Ovary (tissue), 9 donors: ENCODE results near the gene CCDC91. TPM values are rescaled to one million over a fixed set of nuclear protein-coding genes. Genes with fewer than 3 reads are reported as not detected.

Experiments used
- DNase-seq, 5 donors: peaks; one replicate each; pipeline ENCODE4 v3.0.0-alpha.2; 2019 to 2020
- H3K27ac ChIP-seq, 2 donors: fragments of 200-600 bp; one replicate each; pipeline versions ENCODE4 v1.5.1 to v1.8.0; 2019 to 2022
- H3K27me3 ChIP-seq: fragments of 200-600 bp; one replicate; pipeline ENCODE4 v1.8.0; 2022
- H3K36me3 ChIP-seq: fragments of 200-600 bp; sonication (generic); one replicate; pipeline ENCODE4 v1.5.1; 2019
- H3K4me1 ChIP-seq: one replicate; pipeline ENCODE4 v1.8.1; 2013; ENCODE audit warnings: mild to moderate bottlenecking, moderate library complexity; ENCODE audit not compliant: insufficient read depth
- H3K4me3 ChIP-seq: fragments of 200-600 bp; sonication (generic); one replicate; pipeline ENCODE4 v1.5.1; 2017
- H3K9me3 ChIP-seq, 2 donors: fragments of 200-600 bp in 1 of 2; sonication (generic) in 1 of 2; one replicate each; pipeline versions ENCODE4 v1.5.1 to v1.8.1; 2013 to 2019; ENCODE audit warnings: mild to moderate bottlenecking in 1 of 2, moderate library complexity in 1 of 2
- EP300 ChIP-seq: sonication (generic); formaldehyde crosslinking; IDR thresholded peaks from one replicate; pipeline ENCODE4 v1.6.1; 2017; ENCODE audit warnings: antibody characterized with exemption
- POLR2A ChIP-seq: fragments of 450-650 bp; IDR thresholded peaks from one replicate; pipeline ENCODE4 v1.6.1; 2017; ENCODE audit warnings: antibody characterized with exemption, mild to moderate bottlenecking, moderate library complexity
- WGBS, 3 donors: extraction: QIAGEN DNeasy Blood & Tissue Kit in 1 of 3; methylation state at CpG; one replicate each; pipeline versions ENCODE4 v1.1.5 to v1.1.7; 2013 to 2017; 5-methylcytosine and 5-hydroxymethylcytosine counted together
- intact Hi-C, 4 donors: fragments of 100-400 bp; cut with DNase I; formaldehyde crosslinking; loops; one replicate each; pipeline versions ENCODE4 v1.11.0 to v1.15.1; 2022 to 2023
- polyA plus RNA-seq, 2 donors: library from polyadenylated mRNA; stranded (reverse); fragments of 200-250 nt in 1 of 2; fragments of 350-450 nt in 1 of 2; fragmentation: Illumina TruSeq in 1 of 2; extraction: RNeasy Lipid Tissue Mini Kit (QIAGEN cat#74804) in 1 of 2; gene quantifications; one replicate each; pipeline ENCODE4 v1.2.3, GENCODE V29; 2013 to 2014
- total RNA-seq, 7 donors: library from RNA; depleted of rRNA in 2 of 7; stranded (reverse); fragments of >200 nt in 2 of 7; fragmentation: NEBNext Ultra II Directional in 3 of 7; extraction: Animal tissue kit (Norgen Biotek cat#: 25700) in 3 of 7; gene quantifications; one replicate each; pipeline versions ENCODE4 v1.1.0 to v1.2.4, GENCODE V29; 2016 to 2023
- TF ChIP-seq, protein P1 (sequence below), 3 donors: fragments of 450-650 bp in 2 of 3; fragments of 200-600 bp in 1 of 3; IDR thresholded peaks; one replicate each; pipeline versions ENCODE4 v1.5.1 to v1.8.0; 2016 to 2022; ENCODE audit warnings: antibody characterized with exemption in 3 of 3, mild to moderate bottlenecking in 1 of 3
- donor health status: DM: no; HTN: no; CAD: no; lungs with moderate emphysema.
- donor health status: DM: no; HTN: no; CAD: no.
- donor health status: Bipolar disorder and iron deficiency.
- donor health status: DM: yes; HTN: yes; CAD: no.
- donor health status: DM: no; HTN: no; CAD: no.
- donor health status: DM: yes; HTN: yes; CAD: no.

Gene CCDC91
- total and polyA plus RNA-seq, 9 donors: 15.8 to 45.7 (median 36.2) TPM

DNA sequence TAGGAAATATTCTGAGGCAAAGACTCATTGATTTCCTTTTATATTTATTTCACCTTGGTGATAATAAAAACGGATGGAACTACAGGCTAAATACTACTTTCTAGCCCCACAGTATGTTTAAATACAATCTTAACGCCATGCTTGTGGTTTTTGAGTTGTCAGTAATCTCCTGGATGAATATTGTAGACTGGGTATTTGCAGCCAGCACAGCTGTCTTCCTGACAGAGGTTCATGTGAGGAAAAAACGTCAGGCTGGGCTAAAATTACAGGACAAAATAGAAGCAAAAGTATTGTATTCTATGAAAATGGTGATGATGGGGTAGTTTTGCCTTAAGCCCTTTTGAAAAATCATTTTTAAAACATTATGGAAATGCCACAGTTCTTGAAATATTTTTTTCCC lies 140.9 kb downstream of the CCDC91 start:
- Histone ChIP-seq H3K9me3 (no peaks in the 10 kb centered on the region), H3K27ac (no peak overlapping the region), H3K4me3 (no peak overlapping the region), H3K4me1 (no peaks in the 10 kb centered on the region), H3K36me3 (no peaks in the 10 kb centered on the region), H3K27me3 (no peaks in the 10 kb centered on the region)
- 28 to 58% (median 35%) methylated on average over 3 of the region's 3 CpGs for WGBS, 3 donors
- TF ChIP-seq, protein P1, sequence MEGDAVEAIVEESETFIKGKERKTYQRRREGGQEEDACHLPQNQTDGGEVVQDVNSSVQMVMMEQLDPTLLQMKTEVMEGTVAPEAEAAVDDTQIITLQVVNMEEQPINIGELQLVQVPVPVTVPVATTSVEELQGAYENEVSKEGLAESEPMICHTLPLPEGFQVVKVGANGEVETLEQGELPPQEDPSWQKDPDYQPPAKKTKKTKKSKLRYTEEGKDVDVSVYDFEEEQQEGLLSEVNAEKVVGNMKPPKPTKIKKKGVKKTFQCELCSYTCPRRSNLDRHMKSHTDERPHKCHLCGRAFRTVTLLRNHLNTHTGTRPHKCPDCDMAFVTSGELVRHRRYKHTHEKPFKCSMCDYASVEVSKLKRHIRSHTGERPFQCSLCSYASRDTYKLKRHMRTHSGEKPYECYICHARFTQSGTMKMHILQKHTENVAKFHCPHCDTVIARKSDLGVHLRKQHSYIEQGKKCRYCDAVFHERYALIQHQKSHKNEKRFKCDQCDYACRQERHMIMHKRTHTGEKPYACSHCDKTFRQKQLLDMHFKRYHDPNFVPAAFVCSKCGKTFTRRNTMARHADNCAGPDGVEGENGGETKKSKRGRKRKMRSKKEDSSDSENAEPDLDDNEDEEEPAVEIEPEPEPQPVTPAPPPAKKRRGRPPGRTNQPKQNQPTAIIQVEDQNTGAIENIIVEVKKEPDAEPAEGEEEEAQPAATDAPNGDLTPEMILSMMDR (IDR thresholded peaks at IDR 0.05): no peak
- no peak for TF ChIP-seq EP300
- no peak for TF ChIP-seq POLR2A
- intact Hi-C loops: no loop called here
- no peak for DNase-seq

DNA sequence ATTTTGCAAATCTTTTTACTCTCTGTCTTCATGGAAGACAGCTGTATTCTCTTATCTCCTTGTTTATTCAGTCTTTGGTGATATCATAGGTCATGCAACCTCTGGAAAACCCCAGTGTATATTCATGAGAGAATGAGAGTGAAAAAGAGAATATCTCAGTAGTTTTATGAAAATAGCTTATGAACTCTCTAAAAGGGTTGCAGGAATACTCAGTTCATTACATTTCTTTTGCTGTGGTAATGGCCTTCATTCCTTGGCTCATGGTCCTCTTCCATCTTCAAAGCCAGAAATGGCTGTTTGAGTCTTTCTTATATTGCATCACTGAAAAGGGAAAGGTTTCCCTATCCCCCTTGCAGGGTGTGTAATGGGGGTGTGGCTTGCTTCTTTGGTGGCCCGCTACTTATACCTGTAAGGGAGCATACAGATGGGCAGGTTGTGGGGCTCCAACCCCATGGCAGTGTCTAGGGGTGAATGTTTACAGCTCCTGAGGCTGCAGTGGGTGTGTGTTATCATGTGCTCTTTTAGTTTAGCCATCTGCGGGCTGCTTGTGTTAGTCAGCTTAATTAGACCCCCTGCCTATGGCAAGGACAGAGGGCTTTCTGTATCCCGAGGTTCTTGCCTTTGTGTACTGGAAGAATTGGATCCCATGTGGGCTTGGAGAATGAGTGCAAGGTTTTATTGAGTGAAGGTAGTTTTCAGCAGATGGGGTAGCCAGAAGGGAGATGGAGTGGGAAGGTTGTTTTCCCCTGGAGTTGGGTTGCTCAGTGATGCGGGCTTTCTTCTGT lies 150.2 kb downstream of the CCDC91 start:
- Histone ChIP-seq H3K9me3 (no peaks in the 10 kb centered on the region), H3K27ac (no peak overlapping the region), H3K36me3 (no peaks in the 10 kb centered on the region), H3K27me3 (no peaks in the 10 kb centered on the region), H3K4me1 (no peaks in the 10 kb centered on the region), H3K4me3 (no peak overlapping the region)
- no peak for DNase-seq
- WGBS, 3 donors: 72 to 86% (median 82%) methylated on average over 4 of the region's 4 CpGs
- intact Hi-C loops: no loop called here
- TF ChIP-seq POLR2A (no peak), EP300 (no peak)

DNA sequence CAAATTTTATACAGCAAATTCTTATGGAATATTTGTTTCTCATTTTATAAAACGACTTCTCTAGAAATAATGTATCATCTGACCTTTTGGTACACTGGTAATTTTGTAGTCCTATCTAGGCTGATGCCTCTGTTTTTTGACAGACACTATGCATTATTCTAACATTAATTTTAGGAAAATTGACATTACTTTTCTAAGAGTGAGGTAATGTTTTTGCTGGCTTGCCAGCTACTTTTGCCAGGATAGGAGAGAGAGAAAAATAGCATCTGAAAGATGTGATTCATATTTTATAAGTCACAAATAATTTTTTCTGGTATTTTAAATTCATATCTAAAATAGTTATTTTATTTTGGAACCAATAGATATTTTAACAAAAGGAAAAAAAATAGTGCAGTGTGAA lies 153.5 kb downstream of the CCDC91 start:
- H3K27me3 ChIP-seq: no peaks in the 10 kb centered on the region
- no peaks in the 10 kb centered on the region for H3K36me3 ChIP-seq
- DNase-seq: no peak
- H3K9me3 ChIP-seq: no peaks in the 10 kb centered on the region
- intact Hi-C loops: no loop called here
- TF ChIP-seq POLR2A: no peak
- TF ChIP-seq EP300: no peak
- TF ChIP-seq, protein P1 (IDR thresholded peaks at IDR 0.05): no peak
- H3K27ac ChIP-seq: no peak overlapping the region
- WGBS, 3 donors: 72 to 82% (median 75%) methylated on average over 1 of the region's 1 CpG
- no peak overlapping the region for H3K4me3 ChIP-seq
- H3K4me1 ChIP-seq: no peaks in the 10 kb centered on the region

- H3K4me3 ChIP-seq: no peak overlapping the region
- no peaks in the 10 kb centered on the region for H3K4me1 ChIP-seq
- no peaks in the 10 kb centered on the region for H3K36me3 ChIP-seq
- DNase-seq: no peak
- no peak overlapping the region for H3K27ac ChIP-seq
- 93 to 96% (median 93%) methylated on average over 2 of the region's 2 CpGs for WGBS, 3 donors
- H3K9me3 ChIP-seq: no peaks in the 10 kb centered on the region
- intact Hi-C loops: no loop called here
- H3K27me3 ChIP-seq: no peaks in the 10 kb centered on the region
- TF ChIP-seq EP300: no peak
- TF ChIP-seq, protein P1 (IDR thresholded peaks at IDR 0.05): no peak
- TF ChIP-seq POLR2A: no peak
These were observed 156.3 kb downstream of the CCDC91 start for GRCh38 chr12:28346567-28346966.

GRCh38 chr12:28349196-28349595 lies 158.9 kb downstream of the CCDC91 start:
- Histone ChIP-seq H3K4me3 (no peak overlapping the region), H3K36me3 (no peaks in the 10 kb centered on the region), H3K4me1 (no peaks in the 10 kb centered on the region), H3K27me3 (no peaks in the 10 kb centered on the region), H3K9me3 (no peaks in the 10 kb centered on the region), H3K27ac (no peak overlapping the region)
- DNase-seq: no peak
- TF ChIP-seq, protein P1 (IDR thresholded peaks at IDR 0.05): no peak
- no peak for TF ChIP-seq POLR2A
- WGBS, 3 donors: 95 to 97% (median 96%) methylated on average over 2 of the region's 2 CpGs
- intact Hi-C loops: no loop called here
